Glomerular visceral epithelial cell (primary cell): ENCODE data around the gene DENND2D.

ENCODE experiments used
- DNase-seq: peaks from one replicate; pipeline ENCODE4 v3.0.0-alpha.2; 2016; ENCODE audit errors: extremely low spot score

DENND2D gene

DNA sequence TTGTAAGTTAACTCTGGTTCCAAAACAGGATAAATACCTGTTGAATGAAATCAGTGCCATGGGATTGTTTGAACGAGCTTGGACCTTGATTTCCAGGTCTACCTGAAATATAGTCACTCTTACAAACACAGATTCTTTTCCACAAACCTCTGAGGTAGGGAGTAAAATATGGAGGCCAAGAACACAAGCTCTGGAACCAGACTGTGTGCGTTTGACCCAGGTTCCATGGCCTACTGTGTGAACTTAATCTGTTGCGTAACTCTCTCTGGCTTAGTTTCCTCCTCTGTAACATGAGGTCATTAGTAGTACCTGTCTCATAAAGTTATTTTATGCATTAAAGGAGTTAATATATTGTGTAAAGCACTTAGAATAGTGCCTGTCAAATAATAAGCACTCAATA lies 25.1 kb downstream of the DENND2D start:
- DNase-seq: no peak

DNA sequence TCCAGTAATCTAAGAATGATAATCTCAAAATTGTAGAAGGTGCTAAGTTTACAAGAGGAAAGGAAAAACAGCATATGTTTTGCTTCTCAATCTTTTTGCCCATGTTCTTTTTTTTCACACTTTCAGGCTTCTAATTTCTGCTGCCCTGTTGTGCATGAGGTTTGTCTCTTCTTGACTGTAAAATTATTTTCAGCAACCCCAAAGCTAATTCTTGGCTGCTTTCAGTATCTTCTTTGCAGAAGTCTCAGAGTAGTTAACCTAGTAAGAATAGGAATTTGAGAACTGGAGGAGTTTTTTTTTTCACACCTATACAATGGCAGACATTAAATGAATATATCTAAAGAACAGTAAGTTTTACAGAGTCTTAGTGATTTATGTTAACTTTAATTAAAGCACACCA lies 26.4 kb downstream of the DENND2D start:
- no peak for DNase-seq

DNA sequence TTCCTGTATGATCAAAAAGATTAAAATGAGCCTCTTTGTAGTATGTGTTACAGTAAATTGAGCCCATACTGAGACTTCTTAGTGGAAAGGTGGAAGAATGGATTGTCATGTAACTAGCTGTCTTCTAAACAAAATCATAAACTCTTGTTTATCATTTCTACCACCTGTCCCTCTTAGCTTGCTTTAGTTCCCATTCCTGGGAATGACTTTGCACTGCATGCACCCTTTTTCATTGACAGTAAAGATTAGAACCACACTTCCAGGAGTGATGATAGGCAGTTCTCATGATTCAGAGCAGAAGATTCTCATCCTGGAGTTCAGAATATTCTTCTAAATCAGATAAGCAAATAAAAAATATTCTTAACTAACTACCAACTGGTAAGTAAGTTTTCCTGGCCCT lies 28.0 kb downstream of the DENND2D start:
- no peak for DNase-seq

DNA sequence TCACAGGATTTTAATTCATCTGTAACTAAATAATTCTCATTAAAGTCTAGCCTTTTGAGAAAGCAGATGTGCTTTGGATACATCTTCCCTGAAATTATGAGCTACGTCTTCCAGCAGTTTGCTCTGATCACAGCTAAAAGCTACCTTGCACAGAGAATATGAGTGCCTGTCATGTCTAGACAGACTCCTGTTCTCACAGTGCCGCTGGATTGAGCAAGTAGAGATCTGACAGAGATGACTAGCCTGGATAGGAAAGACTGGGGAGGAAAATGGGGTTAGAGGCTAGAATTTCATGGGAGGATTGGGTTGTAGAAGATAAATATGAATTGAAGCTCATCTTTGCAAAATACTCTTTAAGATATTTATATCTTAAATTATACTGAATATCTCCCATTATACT lies 36.3 kb downstream of the DENND2D start:
- no peak for DNase-seq

DNA sequence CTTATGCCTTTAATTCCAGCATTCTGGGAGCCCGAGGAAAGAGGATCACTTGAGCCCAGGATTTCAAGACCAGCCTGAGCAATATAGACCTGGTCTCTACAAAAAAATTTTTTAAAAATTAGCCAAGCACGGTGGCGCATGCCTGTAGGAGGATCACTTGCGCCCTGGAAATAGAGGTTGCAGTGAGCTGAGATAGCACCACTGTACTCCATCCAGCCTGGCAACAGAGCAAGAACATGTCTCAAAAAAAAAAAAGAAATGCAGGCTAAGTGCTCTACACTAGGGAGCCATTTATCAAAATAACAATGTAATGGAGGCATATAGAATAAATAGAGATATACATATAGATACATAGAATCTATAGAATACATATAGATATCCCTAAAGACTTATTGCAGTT lies 37.1 kb downstream of the DENND2D start:
- DNase-seq: no peak

DNA sequence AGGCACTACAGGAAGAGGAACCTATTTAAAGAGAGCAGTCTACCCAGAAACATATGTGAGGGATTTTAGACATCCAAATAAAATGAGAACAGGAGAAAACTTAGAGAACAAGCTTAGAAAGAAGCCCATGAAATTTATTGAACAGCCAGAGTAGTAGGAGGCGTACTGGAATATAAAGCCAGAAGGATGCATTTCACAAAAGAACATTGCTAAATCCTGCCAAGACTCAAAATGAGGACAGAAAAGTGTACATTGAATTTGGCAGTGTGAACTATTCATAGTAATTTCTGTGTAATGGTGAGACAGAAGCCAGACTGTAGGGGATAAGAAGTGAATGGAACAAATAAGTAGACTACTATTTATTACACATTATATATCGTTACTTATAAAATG lies 38.0 kb downstream of the DENND2D start:
- DNase-seq: no peak

DNA sequence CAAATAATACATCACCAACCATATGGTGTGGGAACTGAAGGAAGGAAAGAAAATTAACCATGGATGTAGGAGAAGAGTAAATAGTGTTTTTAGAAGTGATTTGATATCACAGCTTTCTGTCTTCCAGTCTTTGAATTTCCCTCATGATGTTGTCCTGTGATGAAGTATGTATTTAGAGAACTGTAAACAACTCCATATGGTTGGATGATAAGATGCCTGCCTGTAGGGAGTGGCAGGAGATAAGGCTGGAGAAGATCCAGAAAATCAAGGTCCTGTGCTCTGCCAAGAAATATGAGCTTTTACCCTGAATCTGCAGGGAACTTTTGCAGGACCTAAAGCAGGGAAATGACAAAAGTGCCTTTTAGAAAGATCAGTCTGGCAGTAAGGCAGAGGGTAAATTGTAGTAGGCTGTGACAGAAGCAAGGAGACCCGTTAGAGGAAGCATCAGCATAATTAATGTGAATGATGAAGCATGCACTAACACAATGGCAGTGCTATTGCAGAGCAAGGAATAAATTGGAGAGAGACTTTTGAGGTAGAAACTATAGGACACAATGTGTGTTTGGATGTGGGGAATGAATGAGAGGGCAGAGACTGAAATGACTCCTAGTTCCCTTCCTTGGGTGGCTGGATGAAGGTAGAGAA lies 38.5 kb downstream of the DENND2D start:
- no peak for DNase-seq

DNA sequence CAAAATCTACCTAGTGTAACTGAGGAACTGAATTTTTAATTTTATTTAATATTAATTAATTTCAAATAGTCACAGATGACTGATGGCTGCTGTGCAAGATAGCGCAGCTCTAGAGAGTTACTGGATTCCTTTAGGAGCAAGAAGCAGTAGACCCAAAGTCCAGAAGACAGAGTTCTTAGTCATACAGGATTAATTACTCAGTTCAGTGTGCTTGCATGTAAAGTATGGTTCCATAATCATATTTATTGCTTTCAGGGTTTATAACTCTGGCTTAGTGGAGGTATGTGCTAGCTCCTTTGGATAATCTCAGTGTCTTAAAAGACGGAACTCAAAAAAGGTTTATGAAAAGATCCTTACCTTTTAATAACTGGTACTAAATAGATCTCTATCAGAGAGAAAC lies 43.0 kb downstream of the DENND2D start:
- no peak for DNase-seq

DNA sequence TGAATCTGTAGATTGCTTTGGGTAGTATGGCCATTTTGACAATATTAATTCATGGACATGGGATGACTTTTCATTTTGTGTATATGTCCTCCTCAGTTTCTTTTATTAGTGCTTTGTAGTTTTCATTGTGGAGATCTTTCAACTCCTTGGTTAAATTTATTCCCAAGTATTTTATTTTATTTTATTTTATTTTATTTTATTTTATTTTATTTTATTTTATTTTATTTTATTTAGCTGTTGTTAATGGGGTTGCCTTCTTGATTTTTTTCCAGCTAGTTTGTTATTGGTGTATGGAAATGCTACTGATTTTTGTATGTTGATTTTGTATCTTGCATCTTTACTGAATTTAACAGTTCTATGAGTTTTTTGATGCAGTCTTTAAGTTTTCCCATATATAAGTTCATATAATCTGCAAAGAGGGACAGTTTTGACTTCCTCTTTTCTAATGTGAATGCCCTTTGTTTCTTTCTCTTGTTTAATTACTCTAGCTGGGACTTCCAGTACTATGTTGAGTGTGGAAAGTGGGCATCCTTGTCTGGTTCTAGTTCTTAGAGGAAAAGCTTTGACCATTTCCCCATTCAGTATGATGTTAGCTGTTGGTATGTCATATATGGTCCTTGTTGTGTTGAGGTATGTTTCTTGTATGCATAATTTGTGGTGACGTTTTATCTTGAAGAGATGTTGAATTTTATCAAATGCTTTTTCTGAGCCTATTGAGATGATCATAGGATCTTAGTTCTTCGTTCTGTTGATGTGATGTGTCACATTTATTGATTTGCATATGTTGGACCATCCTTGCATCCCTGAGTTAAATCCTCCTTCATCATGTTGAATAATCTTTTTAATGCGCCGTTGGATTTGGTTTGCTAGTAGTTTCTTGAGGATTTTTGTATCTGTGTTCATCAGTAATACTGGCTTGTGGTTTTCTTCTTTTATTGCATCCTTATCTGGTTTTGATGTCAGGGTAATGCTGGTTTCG lies 46.1 kb downstream of the DENND2D start:
- no peak for DNase-seq

DNA sequence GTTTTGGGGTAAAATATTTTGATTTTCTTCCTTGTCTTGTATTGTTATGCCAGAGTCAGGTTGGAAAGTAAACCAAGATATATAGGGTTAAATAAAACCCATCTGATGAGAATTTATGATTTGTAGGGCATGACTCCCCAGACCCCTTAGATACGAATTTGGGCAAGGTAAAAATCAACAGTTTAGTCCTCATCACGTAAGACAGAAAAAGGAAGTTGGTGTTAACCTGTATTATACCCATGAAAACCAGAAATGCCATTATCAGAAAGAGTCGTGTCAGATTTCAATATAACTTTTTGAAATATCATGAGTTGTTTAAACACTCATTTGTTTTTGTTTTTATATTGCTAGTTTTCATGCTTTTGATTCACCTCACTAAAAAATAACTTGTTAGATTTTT lies 48.6 kb downstream of the DENND2D start:
- no peak for DNase-seq

DNA sequence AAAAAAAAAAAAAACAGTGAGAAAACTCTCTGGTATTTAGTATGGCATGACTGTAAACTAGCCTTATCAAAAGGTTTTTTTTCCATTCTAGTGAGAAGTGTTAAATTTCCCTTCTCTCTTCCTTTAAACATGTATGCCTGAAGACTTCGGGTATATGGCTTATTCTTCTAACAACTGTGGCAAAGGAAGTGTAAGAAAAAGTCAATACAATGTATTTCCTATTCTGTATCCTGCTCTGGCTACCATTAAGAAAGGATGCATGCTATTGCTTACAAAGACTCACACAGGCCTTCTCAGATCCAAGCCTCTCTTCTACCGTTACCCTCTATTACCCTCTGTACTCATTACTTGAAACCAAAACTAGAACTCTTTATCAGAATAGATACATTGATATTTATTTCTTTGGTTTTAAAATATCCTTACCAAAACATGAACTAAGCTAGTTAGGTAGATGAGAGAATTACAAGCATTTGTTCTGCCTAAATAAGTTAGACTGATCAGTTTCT lies 52.0 kb downstream of the DENND2D start:
- DNase-seq: no peak

DNA sequence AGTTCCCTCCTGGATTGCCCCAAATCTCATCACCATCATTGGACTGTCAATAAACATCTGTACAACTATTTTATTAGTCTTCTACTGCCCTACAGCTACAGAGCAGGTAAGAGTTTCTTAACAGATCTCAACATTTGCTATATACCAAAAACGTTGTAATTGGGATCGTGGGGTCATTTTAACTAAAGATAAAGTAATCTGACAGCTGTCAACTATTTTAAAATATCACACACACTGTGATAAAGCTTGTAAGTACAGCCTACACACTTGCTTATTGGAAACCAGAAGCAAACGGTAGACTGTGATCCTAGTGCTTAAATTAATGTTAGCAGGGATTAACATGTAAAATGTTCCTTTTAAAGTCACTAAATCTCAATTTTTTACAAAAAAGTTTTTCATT lies 52.5 kb downstream of the DENND2D start:
- no peak for DNase-seq

DNA sequence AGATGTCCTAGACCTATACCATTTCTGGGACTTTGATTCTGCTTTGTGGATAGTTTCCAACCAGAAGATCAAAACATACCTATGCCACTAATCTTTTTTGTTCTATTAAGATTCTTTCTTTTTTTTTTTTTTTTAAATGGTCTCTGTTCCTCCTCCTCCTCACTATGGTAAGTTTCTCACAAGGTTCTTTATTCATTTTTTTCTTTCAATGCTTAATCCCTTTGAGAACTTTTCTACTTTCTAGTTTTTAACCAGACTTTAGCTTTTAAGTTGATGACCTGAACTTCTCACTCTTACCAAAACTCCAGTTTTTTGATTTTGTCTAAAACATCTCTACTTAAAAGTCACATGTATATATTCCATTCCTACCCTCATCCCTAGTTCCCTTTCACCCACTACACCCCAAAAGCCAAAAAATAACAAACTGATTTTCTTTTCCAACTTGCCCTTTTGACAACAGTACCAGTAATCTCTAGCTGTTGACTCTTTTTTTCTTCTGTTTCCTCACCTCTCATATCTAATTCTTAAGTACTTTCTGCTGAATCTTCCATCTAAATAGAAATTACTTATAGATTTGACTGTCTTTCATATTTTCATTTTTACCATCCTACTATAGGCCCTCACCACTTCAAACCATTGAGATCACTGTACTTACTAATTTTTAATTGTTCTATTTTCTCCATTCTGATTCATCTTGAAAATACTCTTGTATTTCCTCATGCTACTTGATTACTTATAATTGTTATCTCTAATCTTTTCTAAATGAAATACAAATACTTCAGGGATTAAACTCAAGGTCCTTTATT lies 54.3 kb downstream of the DENND2D start:
- DNase-seq: no peak

DNA sequence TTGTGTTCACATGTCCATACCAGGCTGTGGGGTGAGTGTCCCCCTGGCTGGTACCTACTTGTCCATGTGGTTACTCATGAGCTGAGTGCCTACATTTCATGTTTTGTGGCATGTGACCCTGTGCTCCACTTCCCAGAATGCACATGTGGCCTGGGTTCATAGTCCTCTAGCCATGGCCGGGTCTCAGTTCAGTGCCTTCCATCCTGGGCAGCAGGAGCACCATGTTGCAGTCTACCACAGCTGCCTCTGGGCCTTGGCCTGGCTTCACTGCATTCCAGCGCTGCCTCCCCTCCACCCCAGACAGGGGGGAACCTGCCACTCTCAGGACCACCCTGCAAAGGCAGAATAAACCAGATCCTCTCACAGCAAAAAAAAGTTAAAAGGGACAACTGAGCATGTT lies 54.9 kb downstream of the DENND2D start:
- DNase-seq: no peak

DNA sequence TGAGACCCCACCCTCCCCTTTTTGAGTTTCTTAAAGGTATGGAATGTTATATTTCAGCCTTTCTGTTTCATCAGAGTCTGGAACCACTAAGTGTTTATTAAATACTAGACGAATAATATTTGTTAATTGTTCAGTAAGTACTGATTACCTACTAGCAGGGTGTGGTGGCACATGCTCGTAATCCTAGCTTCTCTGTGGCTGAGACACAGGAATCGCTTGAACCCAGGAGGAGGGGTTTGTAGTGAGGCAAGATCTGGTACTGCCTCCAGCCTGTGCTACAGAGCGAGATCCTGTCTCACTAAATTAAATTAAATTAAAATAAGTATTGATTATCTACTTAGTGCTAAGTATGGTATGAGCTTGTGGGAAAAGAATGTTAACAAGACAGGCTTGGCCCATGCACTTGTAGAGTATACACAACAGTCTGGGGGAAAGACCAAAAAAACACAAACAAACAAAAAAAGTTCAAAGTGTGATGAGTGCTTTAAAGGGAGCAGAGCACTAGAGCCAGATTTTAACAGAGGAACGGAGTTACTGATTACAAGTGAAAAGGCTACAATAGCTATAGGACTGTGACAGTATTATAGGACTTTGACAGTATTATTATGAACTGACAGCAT lies 58.0 kb downstream of the DENND2D start:
- peak; percentile 7 for DNase-seq

DNA sequence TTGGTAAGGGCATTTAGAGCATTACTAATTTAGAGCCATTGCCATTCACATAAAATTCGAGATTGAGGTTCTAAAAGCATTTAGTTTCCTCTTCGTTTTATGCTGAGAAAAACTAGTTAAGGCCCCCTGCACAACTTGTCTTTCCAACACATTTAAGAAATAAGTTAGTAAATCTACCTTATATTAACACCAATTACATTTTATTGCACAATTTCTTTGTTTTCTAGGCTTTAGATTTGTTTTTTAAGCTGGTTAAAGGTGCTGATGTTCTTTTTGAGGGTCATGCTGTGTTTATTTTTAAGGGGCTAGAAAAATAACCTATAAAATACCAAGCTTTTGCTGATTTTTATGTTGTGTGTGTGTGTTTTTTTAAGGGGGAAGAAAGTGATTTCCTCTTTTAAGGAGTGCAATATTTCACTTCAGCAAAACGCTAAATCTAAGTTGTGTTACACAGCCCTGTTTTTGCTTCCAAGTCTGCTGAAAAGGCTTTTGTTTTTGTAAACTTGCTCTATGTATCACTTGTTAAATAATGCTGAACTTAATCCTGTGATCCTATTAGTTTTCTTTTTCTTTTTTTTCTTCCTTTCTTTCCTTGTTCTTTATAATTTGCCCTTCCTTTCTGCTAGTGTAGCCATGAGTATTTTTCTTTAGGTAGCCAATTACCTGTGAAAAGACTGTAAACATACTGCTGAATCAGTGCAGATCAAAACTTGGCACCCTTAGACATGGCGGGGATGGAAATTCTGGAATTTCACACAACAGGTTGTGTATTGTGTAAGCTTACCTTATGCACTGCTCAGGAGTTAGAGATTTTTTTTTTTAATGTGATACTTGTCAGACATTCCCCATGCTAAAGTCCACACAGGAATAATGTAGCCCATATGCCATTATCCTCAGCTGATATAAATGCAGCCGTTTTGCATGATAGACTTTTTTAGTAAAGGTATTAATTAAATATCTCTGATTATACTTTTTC lies 58.9 kb downstream of the DENND2D start:
- DNase-seq: no peak

DNA sequence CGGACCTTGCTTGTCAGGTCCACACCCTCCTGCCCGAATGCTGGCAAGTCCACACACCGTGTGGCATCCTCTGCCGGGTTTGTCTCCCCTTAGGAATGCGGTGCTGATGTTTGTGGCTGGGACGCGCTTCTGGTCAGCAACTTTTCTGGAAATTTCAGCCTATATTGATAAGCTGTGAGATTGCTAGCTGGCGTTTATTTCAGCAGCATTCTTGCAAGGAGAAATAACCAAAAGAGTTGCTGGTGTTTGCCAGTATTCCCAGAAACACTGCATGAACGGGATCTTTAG lies 59.8 kb downstream of the DENND2D start:
- DNase-seq: peak; percentile 67

DNA sequence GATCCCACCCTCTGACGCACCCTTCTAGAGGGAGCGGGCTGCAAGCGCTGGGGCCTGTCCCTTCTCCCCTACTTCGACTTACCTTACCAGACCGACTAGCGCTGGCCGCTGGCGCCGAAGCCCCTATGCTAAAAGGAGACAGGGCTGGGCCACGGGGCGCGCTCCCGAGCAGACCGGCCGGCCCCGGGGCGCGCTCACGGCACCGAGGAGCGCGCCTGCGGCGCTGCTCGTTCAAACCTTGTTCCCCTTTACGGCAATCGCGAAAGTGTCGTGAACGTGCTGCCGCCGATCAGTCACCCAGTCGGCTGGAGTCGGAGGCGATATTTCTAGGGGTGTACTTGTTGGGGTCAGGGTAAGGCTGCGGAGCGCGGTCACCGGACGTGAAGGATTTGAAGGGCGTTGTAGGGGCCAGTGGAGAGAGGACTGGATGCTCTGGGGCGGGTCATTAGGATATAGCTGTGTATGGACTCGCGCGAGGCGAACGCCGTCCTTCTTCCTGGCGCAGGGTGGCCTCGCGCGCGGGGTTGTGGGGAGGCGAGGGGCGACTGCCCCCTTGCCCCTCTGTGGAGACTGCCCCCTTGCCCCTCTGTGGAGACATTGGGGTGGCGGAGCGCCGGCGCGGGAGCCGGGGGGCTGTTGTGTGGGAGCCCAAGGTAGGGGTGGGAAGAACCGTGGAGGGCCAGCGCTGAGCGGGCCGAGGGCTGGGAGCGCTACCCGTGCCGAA lies 60.3 kb downstream of the DENND2D start, which contains the start of the genes CEPT1 and DRAM2:
TSS of gene CEPT1 (plus strand) at position 268 of the 724 bp plus-strand sequence. CDS start 7,492 bp downstream, outside the sequence.
TSS of gene DRAM2 (minus strand) at position 138 of the 724 bp plus-strand sequence. CDS start 8,539 bp downstream, outside the sequence.
- peak; percentile 93 for DNase-seq

DNA sequence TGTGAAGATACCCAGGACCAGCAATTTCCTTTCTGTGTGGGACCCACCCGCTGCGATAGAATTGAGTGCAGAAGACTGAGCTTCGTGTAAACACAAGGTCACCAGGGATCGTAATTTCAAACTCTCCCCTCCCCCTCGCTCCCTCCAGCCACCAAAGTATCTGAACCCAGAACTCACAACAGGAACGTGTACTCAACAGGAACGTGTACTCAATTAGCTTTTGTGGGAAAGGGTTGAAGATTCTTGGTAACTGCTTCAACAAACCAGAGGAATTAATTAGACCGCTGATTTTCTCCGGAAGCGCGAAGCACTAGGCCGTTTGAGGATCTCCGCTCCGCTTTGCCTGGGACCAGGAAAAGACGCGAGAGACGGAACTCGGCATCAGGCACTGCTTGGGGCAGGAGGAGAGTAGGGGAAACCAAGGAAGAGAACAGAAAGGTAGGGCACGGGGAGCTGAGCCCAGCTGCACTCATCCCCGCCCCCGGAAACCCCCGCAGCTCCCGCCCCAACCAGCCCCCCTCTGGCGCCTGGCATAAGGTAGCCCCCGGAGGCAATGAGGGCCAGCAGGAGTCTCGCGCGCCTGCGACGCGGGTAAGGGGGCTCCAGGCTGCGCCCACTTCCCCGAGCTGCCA lies 61.0 kb downstream of the DENND2D start:
- DNase-seq: peak; percentile 56
